HepG2 (cell line): Measurements from ENCODE around the gene PSMA7. TPM values are rescaled to one million over a fixed set of nuclear protein-coding genes. Genes with fewer than 3 reads are reported as not detected.

Experiments
- ATAC-seq: fragments of 200-7000 bp; cut with Tn5 transposase; 3 replicates; pipeline ENCODE4 v1.9.1; 2020; ENCODE audit warnings: mild to moderate bottlenecking, moderate library complexity
- BruUV-seq: library from RNA; stranded (reverse); fragments of 400-500 nt; replicated peaks from 2 replicates; lab custom pipeline; 2021; lab: Mats Ljungman, UMichigan
- CTCF ChIA-PET: fragments of 300-600 bp; formaldehyde crosslinking; extraction: SDS; loops from one replicate; lab custom pipeline; 2021; ENCODE audit warnings: low total read pairs, inconsistent platforms, low intra/inter-chr PET ratio; lab: Yijun Ruan, JAX
- POLR2A ChIA-PET: fragments of 350-600 bp; sonication (Branson Sonifier 250); formaldehyde crosslinking; loops from one replicate; lab custom pipeline; 2020; ENCODE audit warnings: antibody characterized with exemption, inconsistent platforms; lab: Yijun Ruan, JAX
- DNase-seq: peaks from one replicate; pipeline ENCODE4 v3.0.0-alpha.2; 2015; ENCODE audit warnings: low spot score
- FAIRE-seq: peaks from 3 replicates; lab custom pipeline; 2011; peaks lifted over from hg19 to GRCh38; lab: Jason Lieb, UNC
- H2AFZ ChIP-seq: one replicate; pipeline ENCODE4 v1.6.1; 2011; ENCODE audit warnings: low read length, inconsistent platforms
- H3K27ac ChIP-seq: fragments of 300-600 bp; 3 replicates; pipeline ENCODE4 v1.8.0; 2011; ENCODE audit warnings: mixed run types, mild to moderate bottlenecking, mixed read lengths, low read length, inconsistent platforms; ENCODE audit not compliant: insufficient read depth; ENCODE audit errors: extremely low read length
- H3K27me3 ChIP-seq, 2 experiments: fragments of 200-600 bp in 1 of 2; 2 replicates in 1 of 2; 3 replicates in 1 of 2; pipeline versions ENCODE4 v1.6.0 to v1.8.0; 2011; ENCODE audit warnings: low read length in 2 of 2, mild to moderate bottlenecking in 2 of 2, moderate library complexity in 2 of 2, inconsistent platforms in 1 of 2; ENCODE audit not compliant: insufficient read depth in 2 of 2, control insufficient read depth in 1 of 2
- H3K36me3 ChIP-seq, 2 experiments: fragments of 200-600 bp in 1 of 2; replicated peaks in 1 of 2; 2 replicates in 1 of 2; 3 replicates in 1 of 2; pipeline versions ENCODE4 v1.5.1 to v1.8.0; 2011; ENCODE audit warnings: low read length in 2 of 2, inconsistent platforms in 1 of 2; ENCODE audit not compliant: insufficient read depth in 2 of 2, control insufficient read depth in 1 of 2
- H3K4me1 ChIP-seq: 2 replicates; pipeline ENCODE4 v1.5.1; 2012; ENCODE audit warnings: low read length, inconsistent platforms; ENCODE audit not compliant: insufficient read depth
- H3K4me2 ChIP-seq: 2 replicates; pipeline ENCODE4 v1.6.0; 2011; ENCODE audit warnings: low read depth, low read length, inconsistent platforms
- H3K4me3 ChIP-seq, 3 experiments: fragments of 200-600 bp in 1 of 3; sonication (generic), shearing (Covaris generic) in 1 of 3; replicated peaks in 1 of 3; 2 replicates each; pipeline ENCODE4 v1.5.1; 2011 to 2016; ENCODE audit warnings: low read length in 3 of 3, inconsistent platforms in 2 of 3, low read depth in 2 of 3, mild to moderate bottlenecking in 2 of 3, control low read depth in 1 of 3, mixed read lengths in 1 of 3; ENCODE audit not compliant: insufficient read depth in 1 of 3
- H3K79me2 ChIP-seq: one replicate; pipeline ENCODE4 v1.6.1; 2011; ENCODE audit warnings: low read length, inconsistent platforms; ENCODE audit not compliant: insufficient read depth
- H3K9ac ChIP-seq: 2 replicates; pipeline ENCODE4 v1.6.0; 2011; ENCODE audit warnings: mild to moderate bottlenecking, low read depth, low read length, inconsistent platforms; ENCODE audit not compliant: insufficient read depth
- H3K9me3 ChIP-seq: 2 replicates; pipeline ENCODE4 v1.5.1; 2012; ENCODE audit warnings: mild to moderate bottlenecking, low read length
- H4K20me1 ChIP-seq: 2 replicates; pipeline ENCODE4 v1.6.0; 2011; ENCODE audit warnings: inconsistent platforms, mild to moderate bottlenecking, low read length, moderate library complexity; ENCODE audit not compliant: insufficient read depth
- AGO2 ChIP-seq: fragments of 200-400 bp; formaldehyde crosslinking; optimal IDR thresholded peaks from 2 replicates; pipeline ENCODE3; 2017; ENCODE audit warnings: mild to moderate bottlenecking, low read depth, low read length, moderate library complexity
- CAMTA2 ChIP-seq: sonication (generic); formaldehyde crosslinking; IDR thresholded peaks from 2 replicates; pipeline ENCODE4 v1.4.0; 2020; ENCODE audit warnings: mild to moderate bottlenecking, missing genetic modification reagents, borderline replicate concordance
- KDM4B ChIP-seq: sonication (generic); formaldehyde crosslinking; IDR thresholded peaks from 2 replicates; pipeline ENCODE4 v1.4.0; 2020; ENCODE audit warnings: missing genetic modification reagents
- MBNL3 ChIP-seq: fragments of 250-450 bp; sonication (Bioruptor Pico); conservative IDR thresholded peaks from 2 replicates; pipeline ENCODE4 v1.8.0; 2022; ENCODE audit warnings: mild to moderate bottlenecking, inconsistent platforms
- MED8 ChIP-seq: sonication (generic); formaldehyde crosslinking; IDR thresholded peaks from 2 replicates; pipeline ENCODE4 v1.8.1; 2023; ENCODE audit warnings: mild to moderate bottlenecking, missing genetic modification reagents; ENCODE audit not compliant: insufficient replicate concordance
- MXI1 ChIP-seq: IDR thresholded peaks from 3 replicates; pipeline ENCODE4 v1.6.1; 2012; ENCODE audit warnings: low read depth, low read length, inconsistent platforms, borderline replicate concordance
- POGZ ChIP-seq: sonication (generic); formaldehyde crosslinking; IDR thresholded peaks from 2 replicates; pipeline ENCODE4 v1.4.0; 2020; ENCODE audit warnings: mild to moderate bottlenecking, missing genetic modification reagents
- POLR2AphosphoS5 ChIP-seq: IDR thresholded peaks from 2 replicates; pipeline ENCODE4 v1.6.1; 2012; ENCODE audit warnings: low read depth, low read length
- RBM22 ChIP-seq: fragments of 200-400 bp; formaldehyde crosslinking; optimal IDR thresholded peaks from 2 replicates; pipeline ENCODE3; 2017; ENCODE audit warnings: mild to moderate bottlenecking, low read length, moderate library complexity
- TFDP2 ChIP-seq: sonication (generic); formaldehyde crosslinking; IDR thresholded peaks from 2 replicates; pipeline ENCODE4 v1.4.0; 2020; ENCODE audit warnings: missing genetic modification reagents
- ZBTB10 ChIP-seq: sonication (generic); formaldehyde crosslinking; IDR thresholded peaks from 2 replicates; pipeline ENCODE4 v1.4.0; 2020; ENCODE audit warnings: missing genetic modification reagents, borderline replicate concordance
- ZBTB25 ChIP-seq: IDR thresholded peaks from 2 replicates; pipeline ENCODE4 v1.6.1; 2018; ENCODE audit warnings: missing genetic modification reagents
- ZC3H13 ChIP-seq: sonication (generic); formaldehyde crosslinking; IDR thresholded peaks from 2 replicates; pipeline ENCODE4 v1.8.1; 2023; ENCODE audit warnings: mild to moderate bottlenecking, missing genetic modification reagents, moderate library complexity
- ZNF263 ChIP-seq: sonication (generic); formaldehyde crosslinking; IDR thresholded peaks from 2 replicates; pipeline ENCODE4 v1.4.0; 2020; ENCODE audit warnings: missing genetic modification reagents
- ZNF367 ChIP-seq: sonication (generic); formaldehyde crosslinking; IDR thresholded peaks from 2 replicates; pipeline ENCODE4 v1.4.0; 2020; ENCODE audit warnings: missing genetic modification reagents, borderline replicate concordance
- ZNF703 ChIP-seq: sonication (generic); formaldehyde crosslinking; IDR thresholded peaks from 2 replicates; pipeline ENCODE4 v1.5.1; 2020; ENCODE audit warnings: missing genetic modification reagents, mild to moderate bottlenecking, moderate library complexity, borderline replicate concordance
- ZNF788 ChIP-seq: sonication (generic); formaldehyde crosslinking; IDR thresholded peaks from 2 replicates; pipeline ENCODE4 v1.5.0; 2020; ENCODE audit warnings: mild to moderate bottlenecking, missing genetic modification reagents, borderline replicate concordance
- ZSCAN5A ChIP-seq: sonication (generic); formaldehyde crosslinking; IDR thresholded peaks from 2 replicates; pipeline ENCODE4 v1.8.0; 2022; ENCODE audit warnings: mild to moderate bottlenecking, missing genetic modification reagents, borderline replicate concordance
- WGBS: methylation state at CpG from one replicate; pipeline ENCODE4 v1.1.6; 2017; ENCODE audit warnings: low lambda C conversion rate; 5-methylcytosine and 5-hydroxymethylcytosine counted together
- in situ Hi-C: cut with HindIII; loops from 2 replicates; pipeline ENCODE4 v1.10.0; 2017; ENCODE audit warnings: low pct_unique_long_range_greater_than_20kb; ENCODE audit not compliant: extremely low pct_ligation_motif_present
- intact Hi-C: fragments of 100-400 bp; cut with micrococcal nuclease; formaldehyde crosslinking; loops from one replicate; pipeline ENCODE4 v1.10.0; 2022; ENCODE audit not compliant: unreplicated experiment
- polyA plus RNA-seq, 8 experiments: library from polyadenylated mRNA; depleted of rRNA in 3 of 8; stranded (reverse) in 7 of 8; unstranded in 1 of 8; fragments of >200 nt; fragmentation: Illumina TruSeq in 4 of 8; extraction: Trizol in 4 of 8; gene quantifications; 2 replicates each; pipeline versions ENCODE4 v1.2.1 to v1.2.3, GENCODE V29; 2011 to 2016; ENCODE audit warnings: low read depth in 4 of 8, missing spikeins in 1 of 8, mixed read lengths in 1 of 8; ENCODE audit not compliant: insufficient read depth in 1 of 8
- total RNA-seq, 5 experiments: library from RNA; depleted of rRNA; stranded (reverse); fragments of >200 nt; fragmentation: Illumina TruSeq; extraction: Trizol; gene quantifications; 2 replicates each; pipeline ENCODE4 v1.2.3, GENCODE V29; 2016; ENCODE audit warnings: low read depth in 1 of 5

Gene PSMA7
- total and polyA plus RNA-seq, 2 of the 13 experiments (the other 11 are each of a cell fraction or from before 2014, with no cell fraction given) = 531 to 631 TPM

- no peak for TF ChIP-seq ZBTB25 (CRISPR knock-in tag)
- TF ChIP-seq TFDP2 (CRISPR knock-in tag) = no peak
- no peak for TF ChIP-seq KDM4B
- no peak for TF ChIP-seq ZBTB10 (CRISPR knock-in tag)
These were observed 4.3 kb downstream of the PSMA7 start (continued) for GRCh38 chr20:62138912-62139311.

- POLR2A ChIA-PET = interaction anchor here (4.1 to 7.8 kb wide), 3 partner anchors 16 to 127 kb away, joined by 15 to 86 read pairs (median 35); partner anchors contain the start of genes LSM14B and TAF4
- H2AFZ ChIP-seq = no peak overlapping the region
- peak; percentile 64 for TF ChIP-seq AGO2
- no peak for TF ChIP-seq ZNF703
- TF ChIP-seq POLR2AphosphoS5 = peak; percentile 42; the same call in 1 of the 2 replicates
- peak; percentile 16 for TF ChIP-seq MED8 (CRISPR knock-in tag)
- no peak for TF ChIP-seq ZNF367
- peak; percentile 80 for TF ChIP-seq RBM22
- no peak for TF ChIP-seq ZSCAN5A (CRISPR knock-in tag)
- peak; percentile 15; the same call in 1 of the 2 replicates for TF ChIP-seq ZNF263 (CRISPR knock-in tag)
- TF ChIP-seq MXI1 = no peak
- TF ChIP-seq ZC3H13 = peak; percentile 60
- no peak for TF ChIP-seq MBNL3 (CRISPR knock-in tag)
- no peak for TF ChIP-seq CAMTA2
- TF ChIP-seq ZNF788 = no peak
- no peak for TF ChIP-seq POGZ (CRISPR knock-in tag)
These were observed 5.0 kb downstream of the PSMA7 start for GRCh38 chr20:62138204-62138543.

More at GRCh38 chr20:62138204-62138543, 5.0 kb downstream of the PSMA7 start:
- in situ Hi-C loops (no loop called here), intact Hi-C loops (loop anchor here (5.0 kb wide), 1 partner anchor 71 kb away; the partner anchor contains the start of gene TAF4)
- no peak overlapping the region for H3K27ac ChIP-seq
- H4K20me1 ChIP-seq = peaks cover 56% of the 10 kb centered on the region
- peaks cover 41% of the 10 kb centered on the region for H3K79me2 ChIP-seq
- CTCF ChIA-PET = no interaction called here
- ATAC-seq = no peak
- H3K36me3 ChIP-seq = peaks cover 47 to 70% of the 10 kb centered on the region in 2 experiments
- H3K4me2 ChIP-seq = no peak overlapping the region
- BruUV-seq = no TSS peak
- H3K4me3 ChIP-seq = no peak overlapping the region
- no peaks in the 10 kb centered on the region; a peak in 1 of 5 replicates for H3K27me3 ChIP-seq
- no peaks in the 10 kb centered on the region for H3K9me3 ChIP-seq
- no peak for DNase-seq
- FAIRE-seq = no peak
- H3K9ac ChIP-seq = no peak overlapping the region
- 89% methylated on average over 11 of the region's 11 CpGs for WGBS
- H3K4me1 ChIP-seq = peaks cover 50% of the 10 kb centered on the region
